HG03025 (cell line): ENCODE data around the gene LYST.

Experiments
- ATAC-seq: cut with Tn5 transposase; IDR thresholded peaks from one replicate; pipeline ENCODE4 v1.9.1; 2021; ENCODE audit warnings: mild to moderate bottlenecking, moderate library complexity; ENCODE audit not compliant: unreplicated experiment, low FRiP score

Gene LYST

GRCh38 chr1:235614442-235614954 lies 252.2 kb downstream of the LYST start:
- ATAC-seq = no peak

- ATAC-seq = no peak
Observed at GRCh38 chr1:235613602-235614001, 253.1 kb downstream of the LYST start.

- ATAC-seq = no peak
Observed at GRCh38 chr1:235612761-235613160, 253.9 kb downstream of the LYST start.
